Measurements from ENCODE around the gene BABAM1. TPM values are rescaled to one million over a fixed set of nuclear protein-coding genes. Genes with fewer than 3 reads are reported as not detected.

Gene BABAM1
- total RNA-seq, 6 experiments from 2014 or later = 105 to 128 (median 120) TPM

GRCh38 chr19:17327654-17328516 is 60.6 kb downstream of the BABAM1 start:
- Mint-ChIP-seq H3K27ac (no peak overlapping the region), H3K9me3 (0 out of 2 replicates have a peak, but pooled peaks cover 4% of the 10 kb centered on the region), H3K4me1 (ENCODE audit: low read depth) (peaks cover 1% of the 10 kb centered on the region), H3K36me3 (ENCODE audit: low read depth) (peaks cover 6% of the 10 kb centered on the region), H3K27me3 (ENCODE audit: insufficient read depth) (peaks cover 3% of the 10 kb centered on the region), H3K4me3 (no peak overlapping the region)
- DNase-seq = no peak
- TF ChIP-seq CTCF (IDR thresholded peaks at IDR 0.05) = no peak

Other genes starting within 250 kb of the BABAM1 start
- under 1 TPM in 5 of 6 experiments, not detected in 1; 0.11 to 0.20 (median 0.14) TPM for gene CPAMD8, start 240.6 kb upstream of the BABAM1 start, total RNA-seq (2021; fragmentation: NEBNext Ultra II Directional; extraction: Animal tissue kit (Norgen Biotek cat#: 25700))
- gene HAUS8, start 192.0 kb upstream of the BABAM1 start, total RNA-seq (2021; fragmentation: NEBNext Ultra II Directional; extraction: Animal tissue kit (Norgen Biotek cat#: 25700)) = 10 to 100 TPM in 5 of 6 experiments, 1 to 10 TPM in 1; 7.6 to 13.2 (median 12.2) TPM
- 10 to 100 TPM; 81.2 to 89.0 (median 83.4) TPM for gene MYO9B, start 191.7 kb upstream of the BABAM1 start, total RNA-seq (2021; fragmentation: NEBNext Ultra II Directional; extraction: Animal tissue kit (Norgen Biotek cat#: 25700))
- 10 to 100 TPM; 23.5 to 29.3 (median 25.7) TPM for gene USE1, start 52.1 kb upstream of the BABAM1 start, total RNA-seq (2021; fragmentation: NEBNext Ultra II Directional; extraction: Animal tissue kit (Norgen Biotek cat#: 25700))
- gene OCEL1, start 41.2 kb upstream of the BABAM1 start, total RNA-seq (2021; fragmentation: NEBNext Ultra II Directional; extraction: Animal tissue kit (Norgen Biotek cat#: 25700)) = 10 to 100 TPM; 13.0 to 20.3 (median 17.4) TPM
- 10 to 100 TPM; 46.1 to 61.9 (median 49.3) TPM for gene NR2F6, start 21.5 kb upstream of the BABAM1 start, total RNA-seq (2021; fragmentation: NEBNext Ultra II Directional; extraction: Animal tissue kit (Norgen Biotek cat#: 25700))
- gene USHBP1, start 2.7 kb upstream of the BABAM1 start, total RNA-seq (2021; fragmentation: NEBNext Ultra II Directional; extraction: Animal tissue kit (Norgen Biotek cat#: 25700)) = not detected
- gene ANKLE1, start 14.5 kb downstream of the BABAM1 start, total RNA-seq (2021; fragmentation: NEBNext Ultra II Directional; extraction: Animal tissue kit (Norgen Biotek cat#: 25700)) = under 1 TPM; 0.28 to 0.57 (median 0.43) TPM
- gene ABHD8, start 36.0 kb downstream of the BABAM1 start, total RNA-seq (2021; fragmentation: NEBNext Ultra II Directional; extraction: Animal tissue kit (Norgen Biotek cat#: 25700)) = 1 to 10 TPM; 6.7 to 9.9 (median 8.9) TPM
- gene MRPL34, start 38.4 kb downstream of the BABAM1 start, total RNA-seq (2021; fragmentation: NEBNext Ultra II Directional; extraction: Animal tissue kit (Norgen Biotek cat#: 25700)) = 10 to 100 TPM; 43.1 to 56.7 (median 50.4) TPM
- gene DDA1, start 42.1 kb downstream of the BABAM1 start, total RNA-seq (2021; fragmentation: NEBNext Ultra II Directional; extraction: Animal tissue kit (Norgen Biotek cat#: 25700)) = 10 to 100 TPM; 77.1 to 92.5 (median 83.4) TPM
- 1 to 10 TPM; 4.4 to 6.0 (median 5.0) TPM for gene ANO8, start 67.4 kb downstream of the BABAM1 start, total RNA-seq (2021; fragmentation: NEBNext Ultra II Directional; extraction: Animal tissue kit (Norgen Biotek cat#: 25700))
- 10 to 100 TPM in 5 of 6 experiments, 1 to 10 TPM in 1; 9.2 to 14.7 (median 13.0) TPM for gene GTPBP3, start 70.1 kb downstream of the BABAM1 start, total RNA-seq (2021; fragmentation: NEBNext Ultra II Directional; extraction: Animal tissue kit (Norgen Biotek cat#: 25700))
- not detected for gene PLVAP, start 109.9 kb downstream of the BABAM1 start, total RNA-seq (2021; fragmentation: NEBNext Ultra II Directional; extraction: Animal tissue kit (Norgen Biotek cat#: 25700))
- not detected for gene CCDC194, start 126.8 kb downstream of the BABAM1 start, total RNA-seq (2021; fragmentation: NEBNext Ultra II Directional; extraction: Animal tissue kit (Norgen Biotek cat#: 25700))
- gene BST2, start 138.2 kb downstream of the BABAM1 start, total RNA-seq (2021; fragmentation: NEBNext Ultra II Directional; extraction: Animal tissue kit (Norgen Biotek cat#: 25700)) = under 1 TPM in 3 of 6 experiments, not detected in 3; 0.21 to 0.59 (median 0.34) TPM
- 10 to 100 TPM; 45.2 to 49.2 (median 47.2) TPM for gene MVB12A, start 152.6 kb downstream of the BABAM1 start, total RNA-seq (2021; fragmentation: NEBNext Ultra II Directional; extraction: Animal tissue kit (Norgen Biotek cat#: 25700))
- gene TMEM221, start 181.2 kb downstream of the BABAM1 start, total RNA-seq (2021; fragmentation: NEBNext Ultra II Directional; extraction: Animal tissue kit (Norgen Biotek cat#: 25700)) = not detected
- gene NXNL1, start 193.5 kb downstream of the BABAM1 start, total RNA-seq (2021; fragmentation: NEBNext Ultra II Directional; extraction: Animal tissue kit (Norgen Biotek cat#: 25700)) = not detected
- gene SLC27A1, start 203.1 kb downstream of the BABAM1 start, total RNA-seq (2021; fragmentation: NEBNext Ultra II Directional; extraction: Animal tissue kit (Norgen Biotek cat#: 25700)) = 10 to 100 TPM; 11.5 to 14.9 (median 13.6) TPM
- gene PGLS, start 244.2 kb downstream of the BABAM1 start, total RNA-seq (2021; fragmentation: NEBNext Ultra II Directional; extraction: Animal tissue kit (Norgen Biotek cat#: 25700)) = 100 to 1,000 TPM in 1 of 6 experiments, 10 to 100 TPM in 5; 90.6 to 101 (median 95.2) TPM

Data from HFFc6 (cell line).